ENCODE results near the gene BST1.
"Not testable (repeated sequence)": the region's sequence is repeated elsewhere in the genome, so short reads cannot be mapped to it uniquely, and the experiment has no call there.

The BST1 gene

DNA sequence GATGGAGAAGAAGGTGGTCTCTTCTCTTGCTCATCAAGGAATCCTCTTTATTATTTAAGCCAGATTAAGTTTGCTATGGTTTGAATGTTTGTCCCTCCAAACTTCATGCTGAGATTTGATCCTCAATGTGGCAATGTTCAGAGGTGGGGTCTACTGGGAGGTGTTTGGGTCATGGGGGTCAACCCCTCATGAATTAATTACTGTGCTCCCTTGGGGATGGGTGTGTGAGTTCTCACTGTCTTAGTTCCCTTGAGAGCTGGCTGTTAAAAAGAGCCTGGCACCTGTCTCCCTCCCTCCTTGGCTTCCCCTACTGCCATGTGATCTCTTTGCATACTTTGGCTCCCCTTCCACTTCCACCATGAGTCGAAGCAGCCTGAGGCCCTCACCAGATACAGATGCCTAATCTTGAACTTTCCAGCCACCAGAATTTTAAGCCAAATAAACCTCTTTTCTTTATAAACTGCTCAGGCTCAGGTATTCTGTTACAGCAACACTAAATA is 39.3 kb downstream of the BST1 start:
- no peak for DNase-seq (ENCODE audit: low read depth in 2 of 2, low spot score in 1 of 2)

DNA sequence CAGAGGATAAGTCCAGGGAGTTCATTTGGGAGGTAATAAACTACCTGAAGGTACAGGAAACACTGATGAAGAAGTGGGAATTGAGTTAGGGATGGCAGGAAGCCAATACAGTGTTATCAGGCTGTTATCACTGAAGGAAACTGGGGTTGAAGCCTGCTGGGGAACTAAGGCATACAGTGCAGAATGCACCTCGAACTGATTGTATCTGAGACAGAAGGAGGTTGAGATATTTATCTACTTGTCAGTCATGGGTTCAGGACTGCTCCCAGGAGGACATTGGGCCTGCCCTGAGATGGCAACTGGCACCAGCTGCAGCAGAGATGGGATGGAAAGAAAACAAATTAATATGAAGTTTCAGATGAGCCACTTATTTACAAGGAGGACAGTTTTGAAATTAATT is 39.8 kb downstream of the BST1 start:
- no peak for DNase-seq (ENCODE audit: low read depth in 2 of 2, low spot score in 1 of 2)

DNA sequence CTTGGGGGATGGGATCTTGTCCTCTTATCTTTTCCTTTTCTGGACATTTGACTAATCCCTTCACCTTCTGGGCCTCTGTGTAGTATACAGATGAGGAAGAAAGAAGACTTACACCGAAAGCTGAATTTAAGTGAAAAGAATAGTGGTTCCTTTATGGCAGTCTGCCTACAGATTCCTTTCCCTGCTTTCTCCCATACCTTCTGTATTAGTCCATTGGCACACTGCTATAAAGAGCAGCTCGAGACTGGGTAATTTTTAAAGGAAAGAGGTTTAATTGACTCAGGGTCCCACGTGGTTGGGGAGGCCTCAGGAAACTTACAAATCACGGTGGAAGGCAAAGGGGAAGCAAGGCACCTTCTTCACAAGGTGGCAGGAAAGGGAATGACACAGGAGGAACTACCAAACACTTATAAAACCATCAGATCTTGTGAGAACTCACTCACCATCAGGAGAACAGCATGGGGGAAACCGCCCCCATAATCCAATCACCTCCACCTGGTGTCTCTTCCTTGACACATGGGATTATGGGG is 41.2 kb downstream of the BST1 start:
- no peak for DNase-seq (ENCODE audit: low read depth in 2 of 2, low spot score in 1 of 2)

DNA sequence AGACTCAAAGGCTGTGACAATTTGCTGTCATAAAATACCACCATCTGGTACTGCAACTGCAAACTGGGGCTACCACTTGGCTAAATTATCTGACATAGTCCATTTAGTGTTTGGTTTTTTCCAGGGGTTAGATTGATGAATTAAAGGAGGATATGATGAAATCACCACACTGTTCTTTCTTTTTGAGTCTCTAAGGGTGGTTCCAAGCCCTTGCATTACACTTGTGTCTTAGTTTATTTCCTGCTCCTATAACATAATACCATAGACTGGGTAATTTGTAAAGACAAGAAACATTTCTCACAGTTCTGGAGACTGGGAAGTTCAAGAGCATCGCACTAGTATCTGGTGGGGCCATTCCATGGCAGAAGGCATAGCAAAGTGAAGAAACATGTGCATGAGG is 43.2 kb downstream of the BST1 start:
- DNase-seq (ENCODE audit: low read depth in 2 of 2, low spot score in 1 of 2): no peak

DNA sequence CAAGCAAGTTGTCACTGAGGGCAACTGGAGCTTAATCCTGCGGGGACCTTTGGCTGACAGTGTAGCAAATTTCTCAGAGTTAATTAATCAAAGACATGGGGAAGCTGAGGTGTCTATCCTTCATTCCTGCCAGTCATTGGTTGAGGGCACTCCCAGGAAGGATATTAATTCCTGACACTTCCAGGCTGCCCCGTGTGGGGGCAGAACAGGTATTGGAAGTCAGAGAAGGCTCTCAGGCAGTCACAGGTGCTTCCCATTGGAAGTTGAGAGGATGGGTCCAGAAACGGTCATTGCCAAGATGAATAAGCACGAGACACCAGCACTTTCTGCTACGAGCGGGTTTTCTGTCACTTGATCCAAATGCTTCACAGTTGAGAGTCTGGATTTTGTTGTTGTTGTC is 46.1 kb downstream of the BST1 start:
- no peak for DNase-seq (ENCODE audit: low read depth in 2 of 2, low spot score in 1 of 2)

DNA sequence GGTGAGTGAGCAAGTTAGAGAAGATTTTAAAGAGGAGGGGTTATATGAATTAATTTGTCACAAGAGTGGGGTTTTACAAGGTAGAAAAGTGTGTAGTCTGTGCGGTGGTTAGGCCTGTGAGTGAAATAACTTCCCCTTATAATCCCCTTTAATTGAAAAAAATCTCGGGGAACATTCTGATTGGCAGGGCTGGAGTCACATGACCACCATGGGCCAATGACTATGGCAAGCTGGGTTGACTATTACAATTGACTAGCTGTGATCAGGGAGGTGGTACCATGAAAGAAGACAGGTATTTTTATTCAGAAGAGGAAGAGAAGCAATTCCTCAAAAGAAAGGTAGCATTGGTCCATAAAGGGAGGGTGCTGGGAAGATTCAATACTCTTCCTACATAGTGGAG is 48.3 kb downstream of the BST1 start:
- no peak for DNase-seq (ENCODE audit: low read depth in 2 of 2, low spot score in 1 of 2)

DNA sequence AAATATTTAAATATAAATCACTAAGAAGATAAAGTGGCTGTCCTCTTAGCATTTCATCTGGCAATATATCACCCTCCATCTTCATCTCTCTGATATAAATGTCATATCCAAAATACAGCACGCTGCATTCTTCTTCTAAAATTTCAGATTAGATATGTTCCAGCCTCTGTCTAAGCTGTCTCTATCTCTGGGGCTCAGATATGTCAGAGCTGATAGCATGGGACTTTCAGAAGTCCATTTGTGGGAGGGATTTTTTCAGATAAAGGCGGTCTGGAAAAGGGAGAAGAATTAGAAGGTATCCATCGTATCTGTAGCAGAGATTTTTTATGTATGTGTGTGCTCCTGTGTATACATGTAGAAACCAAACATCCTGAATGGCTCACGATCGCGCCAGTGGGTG is 50.2 kb downstream of the BST1 start:
- DNase-seq (ENCODE audit: low read depth in 2 of 2, low spot score in 1 of 2): no peak

DNA sequence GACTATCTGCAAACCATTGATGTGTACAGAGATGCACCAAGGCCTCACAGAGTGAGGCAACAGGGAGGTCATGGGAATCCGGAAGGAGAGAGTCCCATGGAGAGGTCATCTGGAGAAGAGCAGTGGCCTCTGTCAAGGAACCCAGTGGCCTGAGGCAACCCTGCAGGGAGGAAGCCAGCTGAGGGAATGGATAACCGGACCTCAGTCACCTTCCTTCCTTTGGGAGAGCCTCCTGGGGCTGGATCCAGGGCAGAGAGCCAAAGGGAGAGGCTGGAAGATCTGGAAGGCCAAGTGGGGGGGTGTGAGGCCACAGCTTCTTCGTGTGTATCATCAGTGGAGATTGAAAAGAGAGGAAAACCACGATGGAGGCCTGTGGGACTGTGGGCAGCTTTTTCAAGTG is 50.9 kb downstream of the BST1 start:
- DNase-seq (ENCODE audit: low read depth in 2 of 2, low spot score in 1 of 2): no peak

DNA sequence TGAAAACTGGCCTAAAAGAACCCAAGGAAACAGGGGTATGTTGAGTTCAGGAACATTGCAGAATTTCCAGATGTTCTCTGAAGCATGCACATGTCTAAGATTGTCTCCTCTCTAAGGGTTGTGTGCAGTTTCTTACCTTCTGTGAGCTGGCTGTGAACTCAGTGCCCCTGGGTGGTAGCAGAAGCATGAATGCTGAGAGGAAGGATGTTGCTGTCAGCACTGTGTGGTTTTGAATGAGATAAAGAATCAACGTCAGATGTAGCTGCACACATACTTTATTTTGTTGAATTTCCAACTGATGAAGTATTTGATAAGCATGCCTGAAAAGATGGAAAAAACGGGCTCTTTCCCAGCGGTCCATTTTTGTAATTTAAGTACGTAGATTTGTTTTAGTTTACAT is 51.5 kb downstream of the BST1 start:
- no peak for DNase-seq (ENCODE audit: low read depth in 2 of 2, low spot score in 1 of 2)

DNA sequence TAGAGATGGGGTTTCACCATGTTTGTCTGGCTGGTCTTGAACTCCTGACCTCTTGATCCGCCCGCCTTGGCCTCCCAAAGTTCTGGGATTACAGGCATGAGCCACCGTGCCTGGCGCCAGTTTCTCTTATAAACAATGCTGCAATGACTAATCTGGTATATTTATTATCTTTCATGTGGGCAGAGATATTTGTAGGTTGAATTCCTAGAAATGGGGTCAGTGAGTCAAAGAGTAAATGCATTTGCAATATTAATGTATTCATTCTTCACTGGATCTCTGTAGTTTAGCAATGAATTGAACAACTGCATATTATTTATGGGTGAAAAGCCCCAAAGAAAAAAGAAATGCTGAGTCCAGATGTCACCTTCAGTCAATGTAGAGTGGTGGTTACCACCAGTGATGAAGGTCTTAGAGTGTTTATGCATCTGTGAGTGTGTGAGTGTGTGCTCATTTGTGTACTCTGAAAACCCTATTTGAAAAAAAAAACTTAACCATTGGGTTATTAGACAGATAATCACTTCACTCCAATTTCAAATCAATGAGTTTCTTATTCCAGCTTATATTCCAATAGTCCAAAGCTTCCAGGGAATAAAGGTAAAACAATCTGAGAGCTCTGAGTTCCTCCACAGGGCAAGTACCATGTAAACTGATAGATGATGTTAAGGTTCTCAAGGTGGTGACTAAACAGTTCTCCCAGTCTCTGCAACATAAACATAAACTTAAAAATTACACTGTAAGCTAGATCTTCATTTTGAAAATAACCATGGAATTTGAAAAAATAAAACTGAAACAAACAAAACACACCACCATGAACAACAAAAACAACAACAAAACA is 52.7 kb downstream of the BST1 start:
- DNase-seq (ENCODE audit: low read depth in 2 of 2, low spot score in 1 of 2): no peak

DNA sequence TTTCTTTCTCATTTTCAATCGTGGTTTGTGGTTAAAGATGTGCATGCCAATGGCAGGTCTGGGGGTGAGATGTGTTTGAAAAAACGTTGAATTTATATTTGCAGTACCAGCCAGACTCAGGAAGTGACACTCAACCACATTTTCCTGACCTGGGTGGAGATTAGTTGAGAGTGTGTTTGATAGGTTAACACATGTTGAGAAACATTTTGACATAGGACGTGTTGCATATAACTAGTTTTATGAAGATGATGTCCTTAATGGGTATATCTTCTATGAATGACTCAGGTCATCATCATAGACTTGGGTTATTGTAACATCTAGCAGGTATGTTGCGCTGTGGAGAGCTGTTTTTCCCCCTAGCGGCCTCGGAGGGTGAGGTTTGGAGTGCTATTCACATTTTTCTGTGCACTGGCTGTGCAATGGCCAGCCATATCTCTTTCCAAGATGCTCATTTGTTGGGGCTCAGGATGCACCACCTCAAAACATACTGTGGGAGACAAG is 53.5 kb downstream of the BST1 start:
- peak in 1 of 2 donors; percentile 40 for DNase-seq (ENCODE audit: low read depth in 2 of 2, low spot score in 1 of 2)

DNA sequence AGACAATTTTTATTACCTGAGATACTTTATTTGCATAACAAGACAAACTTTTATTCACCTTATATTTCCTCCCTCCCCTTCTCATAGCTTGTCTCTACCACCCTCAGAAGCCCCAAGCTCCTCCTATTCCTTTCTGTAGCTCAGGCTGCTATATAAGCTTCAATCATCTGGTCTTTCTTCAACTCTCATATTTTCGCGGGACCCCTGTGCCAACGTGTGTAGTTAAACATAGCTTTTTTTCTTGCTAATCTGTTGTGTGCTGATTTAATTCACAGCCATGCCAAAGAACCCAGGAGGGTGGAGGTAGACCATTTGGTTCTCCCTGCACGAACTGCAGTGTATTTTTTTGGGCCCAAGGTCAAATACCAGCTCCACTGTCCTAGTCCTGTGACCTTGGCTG is 54.2 kb downstream of the BST1 start:
- no peak for DNase-seq (ENCODE audit: low read depth in 2 of 2, low spot score in 1 of 2)

DNA sequence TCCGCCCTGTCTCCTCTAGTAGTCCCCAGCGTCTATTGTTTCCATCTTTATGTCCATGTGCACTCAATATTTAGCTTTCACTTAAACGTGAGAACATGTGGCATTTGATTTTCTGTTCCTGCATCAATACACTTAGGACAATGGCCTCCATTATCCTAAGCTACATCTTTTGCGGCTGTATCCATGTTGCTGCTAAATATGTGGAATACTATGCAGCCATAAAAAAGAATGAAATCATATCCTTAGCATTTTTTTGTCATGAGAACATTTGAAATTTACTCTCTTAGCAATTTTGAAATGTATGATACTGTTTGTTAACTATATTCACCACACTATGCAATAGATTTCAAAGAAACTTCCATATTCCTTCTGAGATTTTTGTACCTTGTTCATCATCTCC is 55.4 kb downstream of the BST1 start:
- DNase-seq (ENCODE audit: low read depth in 2 of 2, low spot score in 1 of 2): no peak

DNA sequence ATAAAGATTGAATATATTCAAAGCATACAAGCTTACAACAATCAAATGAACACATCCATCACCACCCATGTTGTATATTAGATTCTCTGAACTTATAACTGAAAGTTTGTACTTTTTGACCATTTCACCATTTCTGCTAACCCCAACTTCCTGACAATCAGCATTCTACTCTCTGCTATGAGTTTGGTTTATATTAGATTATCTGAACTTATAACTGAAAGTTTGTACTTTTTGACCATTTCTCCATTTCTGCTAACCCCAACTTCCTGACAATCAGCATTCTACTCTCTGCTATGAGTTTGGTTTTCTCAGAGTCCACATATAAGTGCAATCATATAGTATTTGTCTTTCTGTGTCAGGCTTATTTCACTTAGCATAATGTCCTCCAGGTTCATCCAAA is 59.6 kb downstream of the BST1 start:
- DNase-seq (ENCODE audit: low read depth in 2 of 2, low spot score in 1 of 2): not testable (repeated sequence)

DNA sequence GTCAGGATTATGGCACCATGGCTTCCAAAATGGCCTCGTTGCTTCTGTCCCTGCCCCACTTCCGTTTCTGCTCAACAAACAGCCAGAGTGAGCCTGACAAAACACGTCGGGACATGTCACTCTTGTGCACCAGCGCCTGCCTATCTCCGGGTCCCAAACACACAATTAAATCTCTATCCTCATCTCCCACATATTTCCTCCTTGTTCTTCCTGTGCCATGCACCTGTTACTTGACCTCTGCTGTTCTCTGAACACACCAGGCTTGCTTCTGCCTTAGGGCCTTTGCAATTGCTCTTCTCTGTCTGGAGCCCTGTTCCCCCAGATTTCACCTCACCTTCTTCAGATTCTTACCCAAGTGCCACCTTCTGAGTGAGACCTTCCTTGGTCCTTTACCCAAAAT is 62.5 kb downstream of the BST1 start:
- DNase-seq (ENCODE audit: low read depth in 2 of 2, low spot score in 1 of 2): no peak

DNA sequence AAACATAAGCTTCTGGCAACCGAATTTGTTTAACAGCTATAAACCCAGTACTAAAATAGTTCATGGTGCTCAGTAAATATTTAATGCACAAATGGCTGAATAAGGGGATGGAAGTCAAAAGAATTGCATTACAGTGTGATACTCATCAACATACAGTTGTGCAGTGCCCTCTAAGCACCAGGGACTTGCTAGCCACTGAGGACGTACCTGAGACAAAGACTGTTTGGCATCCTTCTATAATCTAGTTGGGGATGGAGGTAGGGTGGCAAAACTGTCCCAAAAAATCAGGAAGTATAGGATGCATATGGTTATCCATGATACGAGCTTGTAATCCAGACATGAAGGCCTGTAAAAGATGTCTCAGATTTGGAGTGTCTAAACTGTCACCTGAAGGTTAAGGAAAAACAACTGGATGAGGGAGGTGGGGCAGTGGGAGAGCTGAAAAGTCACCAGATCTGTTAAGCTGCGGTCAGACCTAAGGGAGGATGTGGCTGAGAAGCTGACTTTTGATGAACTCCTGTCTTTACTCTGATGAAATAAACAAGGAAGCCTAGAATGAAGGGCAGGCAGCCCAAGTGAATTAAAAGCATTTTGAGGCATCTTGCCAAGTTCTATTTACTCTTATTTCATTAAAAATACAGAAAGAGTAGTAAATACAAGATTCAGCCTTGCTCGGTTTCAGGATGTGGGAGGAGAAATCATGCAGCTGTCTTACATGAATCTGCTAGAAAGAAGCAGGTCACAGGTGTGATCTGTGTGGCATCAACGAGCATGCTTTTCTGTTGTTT is 63.2 kb downstream of the BST1 start:
- no peak for DNase-seq (ENCODE audit: low read depth in 2 of 2, low spot score in 1 of 2)

DNA sequence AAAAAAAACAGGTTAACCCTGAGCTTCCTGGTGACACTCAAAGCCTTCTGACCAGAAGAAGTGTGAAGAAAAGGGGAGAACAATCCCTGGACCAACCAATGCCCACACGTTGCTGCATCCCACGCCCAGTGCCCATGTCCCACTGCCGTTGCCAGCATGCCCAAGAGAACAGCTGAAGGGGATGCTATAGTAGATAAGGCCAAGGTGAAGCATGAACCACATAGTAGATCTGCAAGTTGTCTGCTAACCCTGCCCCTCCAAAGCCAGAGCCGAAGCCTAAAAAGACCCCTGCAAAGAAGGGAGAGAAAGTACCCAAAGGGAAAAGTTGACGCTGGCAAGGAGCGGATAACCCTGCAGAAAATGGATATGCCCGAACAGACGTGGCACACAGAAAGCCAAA is 64.0 kb downstream of the BST1 start:
- DNase-seq (ENCODE audit: low read depth in 2 of 2, low spot score in 1 of 2): no peak

DNA sequence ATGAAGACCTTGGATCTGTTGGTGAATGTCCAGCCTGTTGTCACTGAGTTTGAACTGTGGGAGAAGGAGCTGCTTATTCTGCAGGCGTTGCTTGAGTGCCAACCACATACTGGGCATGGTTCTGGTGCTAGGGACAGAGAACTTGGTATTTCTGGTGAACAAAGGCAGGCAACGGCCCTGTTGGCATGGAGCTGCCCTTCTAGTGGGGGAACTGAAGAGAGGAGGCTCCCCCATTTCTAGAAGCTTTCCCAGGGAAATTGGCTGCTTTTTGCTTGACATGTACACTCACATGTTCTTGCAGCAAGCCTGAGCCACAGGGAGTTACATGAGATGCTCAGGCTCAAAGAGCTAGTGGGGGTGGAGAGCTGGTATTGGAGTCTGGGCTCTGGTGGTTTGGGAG is 66.3 kb downstream of the BST1 start:
- no peak for DNase-seq (ENCODE audit: low read depth in 2 of 2, low spot score in 1 of 2)

DNA sequence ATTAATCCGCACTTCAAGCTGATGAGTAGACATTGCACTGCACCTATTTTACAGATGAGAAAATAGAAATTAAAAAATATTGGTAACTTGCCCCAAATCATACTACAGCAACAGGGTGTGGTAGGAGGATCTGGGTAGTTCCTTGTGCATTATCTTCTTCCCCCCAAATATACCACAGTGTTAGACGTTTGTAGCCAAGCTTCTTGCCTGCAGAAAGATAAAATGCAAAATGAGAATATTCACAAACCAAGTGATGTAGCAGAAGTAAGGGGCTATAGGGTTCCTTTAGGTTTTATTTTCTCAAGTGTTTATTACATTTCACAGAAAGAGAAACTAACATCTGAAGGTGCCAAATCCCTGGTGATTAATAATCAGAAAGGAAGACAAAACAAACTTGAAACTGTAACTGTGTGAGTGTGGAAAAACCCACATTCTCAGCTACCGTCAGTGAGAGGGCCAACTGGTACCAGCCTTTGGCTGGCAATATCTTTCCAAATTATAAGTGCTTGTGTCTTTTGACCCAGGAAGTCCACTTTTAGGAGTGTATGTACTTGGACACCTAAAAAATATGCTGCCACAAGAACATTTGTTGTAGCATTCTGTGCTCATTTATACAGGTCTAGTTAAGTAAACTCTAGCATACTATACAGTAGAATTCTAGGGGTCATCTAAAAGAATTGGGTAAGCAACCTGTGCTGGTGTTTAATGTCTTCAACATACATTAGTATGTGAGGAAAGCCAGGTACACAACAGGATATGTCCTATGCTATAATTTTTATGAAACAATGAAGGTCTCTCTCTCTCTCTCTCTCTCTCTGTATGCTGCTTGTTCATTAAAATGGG is 68.6 kb downstream of the BST1 start:
- DNase-seq (ENCODE audit: low read depth in 2 of 2, low spot score in 1 of 2): no peak

DNA sequence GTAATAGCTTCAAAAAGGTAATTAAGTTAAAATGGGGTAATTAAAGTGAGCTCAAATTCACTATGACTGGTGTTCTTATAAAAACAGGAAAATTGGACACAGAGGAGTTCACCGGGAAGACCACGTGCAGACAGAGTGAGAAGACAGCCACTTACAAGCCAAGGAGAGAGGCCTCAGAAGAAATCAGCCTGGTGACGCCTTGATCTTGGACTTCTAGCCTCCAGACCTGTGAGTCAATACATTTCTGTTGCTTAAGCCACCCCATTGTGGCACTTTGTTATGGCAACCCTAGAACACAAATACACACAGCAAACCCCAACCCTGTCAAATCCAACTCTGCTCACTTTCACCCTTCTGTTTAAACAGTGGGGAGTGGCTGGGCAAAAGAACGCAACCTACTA is 71.2 kb downstream of the BST1 start:
- no peak for DNase-seq (ENCODE audit: low read depth in 2 of 2, low spot score in 1 of 2)

Data from stimulated activated CD8-positive, alpha-beta memory T cell treated with anti-CD3 and anti-CD28 coated beads, Interleukin-4, amount 100 ng/mL, for 1 hour (primary cell).